ENCODE results near the gene TASOR2.

TASOR2 gene

DNA sequence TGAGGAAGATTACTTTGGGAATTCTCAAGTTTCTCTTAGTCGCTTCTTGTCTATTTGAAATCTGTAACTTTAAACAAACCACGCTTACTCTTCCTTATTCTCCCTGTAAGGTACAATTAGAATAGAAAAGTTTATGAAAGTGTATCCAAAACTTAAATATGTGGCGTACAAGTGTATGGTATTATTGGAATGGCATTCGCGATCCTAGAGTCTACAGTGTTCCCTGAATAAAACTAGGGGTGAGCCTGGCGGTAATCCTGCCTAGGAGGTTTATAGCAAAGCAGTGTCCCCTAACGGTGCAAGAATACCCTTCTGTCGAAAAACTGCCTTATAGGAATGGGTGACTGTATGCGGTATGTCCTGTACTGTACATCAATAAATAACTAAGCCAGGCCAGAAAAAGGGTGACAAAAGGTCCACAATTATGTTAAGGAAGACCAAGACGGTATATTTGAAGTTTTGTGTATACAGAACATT is 1.2 kb downstream of the TASOR2 start:
- POLR2A ChIA-PET, result no interaction called here
- CTCF ChIA-PET, result no interaction called here
- TF ChIP-seq, protein P1, sequence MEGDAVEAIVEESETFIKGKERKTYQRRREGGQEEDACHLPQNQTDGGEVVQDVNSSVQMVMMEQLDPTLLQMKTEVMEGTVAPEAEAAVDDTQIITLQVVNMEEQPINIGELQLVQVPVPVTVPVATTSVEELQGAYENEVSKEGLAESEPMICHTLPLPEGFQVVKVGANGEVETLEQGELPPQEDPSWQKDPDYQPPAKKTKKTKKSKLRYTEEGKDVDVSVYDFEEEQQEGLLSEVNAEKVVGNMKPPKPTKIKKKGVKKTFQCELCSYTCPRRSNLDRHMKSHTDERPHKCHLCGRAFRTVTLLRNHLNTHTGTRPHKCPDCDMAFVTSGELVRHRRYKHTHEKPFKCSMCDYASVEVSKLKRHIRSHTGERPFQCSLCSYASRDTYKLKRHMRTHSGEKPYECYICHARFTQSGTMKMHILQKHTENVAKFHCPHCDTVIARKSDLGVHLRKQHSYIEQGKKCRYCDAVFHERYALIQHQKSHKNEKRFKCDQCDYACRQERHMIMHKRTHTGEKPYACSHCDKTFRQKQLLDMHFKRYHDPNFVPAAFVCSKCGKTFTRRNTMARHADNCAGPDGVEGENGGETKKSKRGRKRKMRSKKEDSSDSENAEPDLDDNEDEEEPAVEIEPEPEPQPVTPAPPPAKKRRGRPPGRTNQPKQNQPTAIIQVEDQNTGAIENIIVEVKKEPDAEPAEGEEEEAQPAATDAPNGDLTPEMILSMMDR (IDR thresholded peaks at IDR 0.05; ENCODE audit: insufficient read depth, low read length, missing control alignments), result no peak
- no peak for DNase-seq (ENCODE audit: low read depth, low spot score)
- H3K4me3 ChIP-seq (ENCODE audit: low read depth, low read length), result peak overlapping the region; percentile 89

DNA sequence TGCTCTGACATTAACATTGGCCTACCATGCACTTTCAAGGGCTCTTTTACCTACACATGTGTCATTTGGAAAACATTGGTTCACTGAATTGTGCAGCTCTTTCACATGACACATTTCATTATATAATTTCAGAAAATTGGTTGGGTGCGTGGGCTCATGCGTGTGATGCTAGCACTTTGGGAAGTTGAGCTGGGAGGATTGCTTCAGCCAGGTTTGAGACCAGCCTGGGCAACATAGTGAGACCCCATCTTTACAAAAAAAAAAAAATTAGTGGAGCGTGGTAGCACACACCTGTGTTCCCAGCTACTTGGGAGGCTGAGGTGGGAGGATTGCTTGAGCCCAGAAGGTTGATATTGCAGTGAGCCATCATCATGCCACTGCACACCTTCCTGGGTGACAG is 3.9 kb downstream of the TASOR2 start:
- ChIA-PET CTCF (interaction anchor here (1.3 to 1.5 kb wide), 2 partner anchors 59 to 873 kb away, joined by 3 to 4 read pairs; no protein-coding TSS in a partner anchor), POLR2A (no interaction called here)
- TF ChIP-seq, protein P1 (IDR thresholded peaks at IDR 0.05; ENCODE audit: insufficient read depth, low read length, missing control alignments), result no peak
- no peak for DNase-seq (ENCODE audit: low read depth, low spot score)
- no peak overlapping the region for H3K4me3 ChIP-seq (ENCODE audit: low read depth, low read length)

DNA sequence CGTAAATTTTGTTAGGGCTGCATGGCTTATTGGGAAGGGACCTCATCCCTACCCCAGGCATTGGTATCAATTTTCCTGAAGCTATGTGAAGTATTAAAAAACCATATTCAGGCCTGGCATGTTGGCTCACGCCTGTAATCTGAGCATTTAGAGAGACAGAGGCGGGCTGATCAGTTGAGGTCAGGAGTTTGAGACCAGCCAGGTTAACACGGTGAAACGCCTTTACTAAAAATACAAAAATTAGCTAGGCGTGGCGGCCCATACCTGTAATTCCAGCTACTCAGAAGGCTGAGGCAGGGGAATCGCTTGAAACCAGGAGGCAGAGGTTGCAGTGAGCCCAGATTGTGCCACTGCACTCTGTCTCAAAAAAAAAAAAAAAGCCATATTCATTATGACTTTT is 7.1 kb downstream of the TASOR2 start:
- no peak for DNase-seq (ENCODE audit: low read depth, low spot score)
- no peak overlapping the region for H3K4me3 ChIP-seq (ENCODE audit: low read depth, low read length)
- TF ChIP-seq, protein P1 (IDR thresholded peaks at IDR 0.05; ENCODE audit: insufficient read depth, low read length, missing control alignments), result no peak
- CTCF ChIA-PET, result interaction anchor here (0.9 to 2.1 kb wide), 3 partner anchors 9 to 249 kb away, joined by 3 to 5 read pairs (median 4); no protein-coding TSS in a partner anchor
- POLR2A ChIA-PET, result no interaction called here

DNA sequence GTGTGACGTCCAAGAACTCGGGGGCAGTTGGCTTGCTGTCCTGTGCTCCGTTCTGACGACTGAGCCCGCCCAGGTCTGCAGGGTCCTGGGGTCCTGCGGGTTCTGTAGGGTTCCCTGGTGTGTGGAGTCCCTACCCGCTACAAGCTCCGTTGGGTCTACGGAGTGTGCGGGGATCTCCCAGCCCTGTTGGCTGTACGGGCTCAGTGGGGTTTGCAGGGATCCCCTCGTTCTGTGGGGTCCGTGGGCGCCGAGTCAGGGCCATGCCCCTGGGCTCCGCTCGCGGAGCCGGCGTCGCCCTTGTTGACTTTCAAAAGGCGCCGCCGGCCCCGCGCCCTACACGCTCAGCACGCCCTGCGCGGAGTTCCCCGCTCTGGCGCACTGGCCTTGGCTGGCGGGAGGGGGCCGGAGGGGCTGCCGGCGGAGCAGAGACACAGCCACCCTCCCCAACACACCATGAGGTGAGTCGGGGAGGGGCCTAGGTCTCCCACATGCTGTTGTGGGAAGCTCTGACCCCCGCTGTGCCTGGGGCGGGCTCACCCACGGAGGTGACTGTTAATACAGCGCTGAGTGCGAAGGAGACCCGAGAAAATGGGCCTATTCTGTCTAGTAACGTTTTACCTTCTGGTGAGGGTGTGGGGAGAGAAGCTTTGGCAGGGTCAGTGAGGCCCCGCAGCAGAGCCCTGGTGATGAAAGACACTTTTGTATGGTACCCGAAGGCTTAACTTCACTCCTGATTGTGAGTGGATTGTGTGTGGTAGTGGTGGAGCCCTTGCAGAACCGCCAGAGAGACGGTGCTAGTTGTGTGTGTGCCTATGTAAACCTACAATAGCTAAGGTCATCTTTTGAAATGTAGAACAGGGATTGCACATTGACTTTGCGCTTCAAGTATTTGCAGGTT is 8.1 kb downstream of the TASOR2 start:
- ChIA-PET POLR2A (no interaction called here), CTCF (interaction anchor here (1.5 to 2.1 kb wide), 2 partner anchors 12 to 250 kb away, joined by 5 to 6 read pairs; no protein-coding TSS in a partner anchor)
- peak overlapping the region; percentile 55 for H3K4me3 ChIP-seq (ENCODE audit: low read depth, low read length)
- DNase-seq (ENCODE audit: low read depth, low spot score), result no peak
- TF ChIP-seq, protein P1 (IDR thresholded peaks at IDR 0.05; ENCODE audit: insufficient read depth, low read length, missing control alignments), result no peak

DNA sequence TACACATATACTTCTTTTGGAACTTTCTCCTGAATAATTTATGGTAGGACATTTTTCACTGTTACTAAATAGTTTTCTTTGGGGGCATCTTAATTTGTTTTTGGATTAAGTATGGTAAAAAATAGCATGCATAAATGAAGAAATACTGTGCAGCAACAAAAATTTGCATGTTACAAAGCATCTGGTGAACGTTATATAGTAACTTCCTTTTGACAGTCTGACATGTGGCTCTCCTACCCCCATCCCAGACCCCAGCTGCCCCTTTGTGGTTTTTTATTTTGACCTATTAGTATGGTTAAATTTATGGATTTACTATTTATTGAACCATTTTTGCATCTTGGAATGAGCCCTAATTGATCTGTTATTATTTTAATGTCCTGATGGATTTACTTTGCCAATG is 9.9 kb downstream of the TASOR2 start:
- TF ChIP-seq, protein P1 (IDR thresholded peaks at IDR 0.05; ENCODE audit: insufficient read depth, low read length, missing control alignments), result no peak
- no peak overlapping the region for H3K4me3 ChIP-seq (ENCODE audit: low read depth, low read length)
- POLR2A ChIA-PET, result no interaction called here
- CTCF ChIA-PET, result no interaction called here
- DNase-seq (ENCODE audit: low read depth, low spot score), result no peak

DNA sequence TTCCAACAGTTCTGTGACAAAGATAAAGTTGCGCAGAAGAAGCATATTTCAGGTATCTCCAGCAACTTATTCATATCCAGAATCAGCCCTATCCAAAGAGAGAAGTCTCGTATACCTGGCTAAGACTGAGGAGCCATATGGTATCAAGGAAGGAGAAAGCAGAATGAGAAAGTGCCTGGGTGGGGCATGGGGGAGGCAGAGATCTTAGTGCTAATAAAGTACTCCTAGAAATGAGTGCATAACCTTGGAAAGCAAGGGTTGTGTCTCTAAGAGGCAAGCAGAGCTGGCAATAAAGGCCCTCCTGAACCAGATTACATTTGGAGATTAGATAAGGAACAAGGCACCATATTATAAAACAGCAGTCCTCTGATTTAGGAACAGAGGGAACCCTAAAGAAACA is 12.7 kb downstream of the TASOR2 start:
- POLR2A ChIA-PET, result no interaction called here
- no peak overlapping the region for H3K4me3 ChIP-seq (ENCODE audit: low read depth, low read length)
- TF ChIP-seq, protein P1 (IDR thresholded peaks at IDR 0.05; ENCODE audit: insufficient read depth, low read length, missing control alignments), result no peak
- DNase-seq (ENCODE audit: low read depth, low spot score), result no peak
- CTCF ChIA-PET, result interaction anchor here (1.1 to 1.7 kb wide), 2 partner anchors 9 to 15 kb away, joined by 3 read pairs; no protein-coding TSS in a partner anchor

Data from AG04449 (cell line).